Measurements from ENCODE around the gene JTB.
"Not testable (repeated sequence)": the region's sequence is repeated elsewhere in the genome, so short reads cannot be mapped to it uniquely, and the experiment has no call there.

JTB gene

DNA sequence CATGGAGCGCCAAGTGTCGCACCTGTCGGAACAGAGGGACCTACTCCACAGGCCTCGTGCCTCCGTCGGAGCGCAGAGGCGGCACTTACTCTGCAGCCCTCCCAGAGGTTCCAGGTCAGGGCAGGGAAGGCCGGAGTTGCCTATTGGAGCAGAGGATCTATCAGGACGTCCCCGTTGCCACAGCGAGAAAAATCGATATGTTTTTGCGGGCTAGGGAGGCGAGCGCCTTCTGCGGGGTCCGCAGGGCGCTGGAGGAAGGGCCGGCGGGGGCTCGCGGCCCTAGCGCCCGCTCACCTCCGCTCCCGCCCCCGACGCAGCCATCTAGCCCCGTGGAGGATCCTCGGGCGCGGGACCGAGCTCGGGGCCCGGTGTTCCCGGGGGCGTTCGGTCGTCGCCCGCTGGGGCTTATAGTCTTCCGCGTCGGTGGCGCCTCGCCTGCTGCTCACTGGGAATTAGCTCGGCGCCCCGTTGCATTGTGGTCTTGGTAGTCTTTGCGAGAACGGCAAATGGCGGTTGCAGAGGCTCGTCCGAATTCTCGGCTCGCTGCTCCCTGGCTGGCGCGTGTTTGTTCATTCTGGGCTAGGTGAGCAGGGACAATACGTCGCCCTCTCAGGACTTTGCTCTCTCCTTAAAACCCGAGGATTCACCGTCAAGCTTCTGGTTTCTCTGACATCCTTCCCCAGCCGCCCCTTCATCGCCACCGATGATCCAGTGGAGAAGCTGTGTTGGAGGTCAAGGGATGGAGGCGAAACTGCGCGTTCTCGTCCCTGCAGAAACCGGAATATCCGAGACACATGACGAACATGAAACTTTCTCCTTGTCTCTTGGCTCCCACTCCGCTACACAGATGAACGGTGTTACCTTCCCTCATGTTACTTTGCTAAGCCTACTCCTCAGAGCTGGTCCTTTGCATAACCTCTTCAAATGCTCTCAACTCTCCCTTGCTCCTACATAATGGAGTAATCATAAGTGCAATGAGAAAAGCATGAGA lies at the start of gene JTB:
TSS of gene JTB (minus strand) at position 425 of the 991 bp plus-strand sequence. CDS start at position 3, 422 bp downstream.
- DNase-seq: peak; percentile 86 to 90

DNA sequence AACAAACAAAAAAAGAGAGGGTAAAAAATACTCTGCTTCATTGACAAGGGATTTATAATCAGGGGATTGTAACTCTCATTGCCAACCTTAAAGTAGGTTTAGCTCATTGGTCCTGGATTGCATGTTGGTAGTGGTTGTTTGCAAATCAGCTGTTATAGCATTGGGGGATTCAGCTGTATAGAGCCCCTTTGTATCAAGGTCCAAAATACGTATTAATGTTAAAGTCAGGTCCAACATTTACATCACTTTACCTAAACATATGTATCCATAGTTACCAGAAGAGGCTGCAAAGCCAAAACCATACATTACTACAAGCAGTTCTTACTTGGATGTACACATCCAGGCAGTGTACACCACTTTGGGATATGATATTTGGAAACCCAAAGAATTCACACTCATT lies 42.5 kb upstream of the JTB start:
- DNase-seq: no peak

- no peak for DNase-seq
Observed at GRCh38 chr1:154019269-154019668, 41.8 kb upstream of the JTB start.

DNA sequence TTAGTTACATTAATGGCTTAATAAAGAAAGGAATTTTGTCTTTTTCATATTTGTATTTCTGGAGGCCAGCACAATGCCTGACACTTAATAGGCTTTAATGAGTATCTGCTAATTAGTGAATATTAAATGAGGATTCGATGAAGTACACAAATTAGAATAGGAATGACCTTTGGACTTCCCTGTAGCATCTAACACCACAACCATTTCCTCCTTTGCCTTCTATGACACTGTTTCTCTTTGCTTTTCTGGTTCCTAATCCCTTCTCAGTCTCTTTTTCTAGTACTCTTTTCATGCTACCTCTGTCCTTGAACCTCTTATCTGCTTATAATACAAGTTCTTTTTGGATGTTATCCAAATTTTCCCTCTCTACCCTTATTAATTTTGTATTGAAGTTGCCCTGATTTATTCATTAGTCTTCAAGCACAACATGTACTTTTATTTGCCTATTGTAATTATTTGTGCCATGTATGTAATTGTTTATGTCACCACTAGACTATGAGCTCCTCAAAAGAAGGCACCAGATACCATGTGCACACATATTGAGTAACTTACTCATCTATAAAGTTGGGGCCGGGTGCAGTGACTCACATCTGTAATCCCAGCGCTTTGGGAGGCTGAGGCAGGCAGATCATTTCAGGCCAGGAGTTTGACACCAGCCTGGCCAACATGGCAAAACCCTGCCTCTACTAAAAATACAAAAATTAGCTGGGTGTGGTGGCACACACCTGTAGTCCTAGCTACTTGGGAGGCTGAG lies 36.9 kb upstream of the JTB start:
- DNase-seq: no peak

- not testable (repeated sequence) for DNase-seq
Observed at GRCh38 chr1:154012543-154012942, 35.1 kb upstream of the JTB start.

GRCh38 chr1:154012129-154012528 lies 34.7 kb upstream of the JTB start:
- DNase-seq: no peak

DNA sequence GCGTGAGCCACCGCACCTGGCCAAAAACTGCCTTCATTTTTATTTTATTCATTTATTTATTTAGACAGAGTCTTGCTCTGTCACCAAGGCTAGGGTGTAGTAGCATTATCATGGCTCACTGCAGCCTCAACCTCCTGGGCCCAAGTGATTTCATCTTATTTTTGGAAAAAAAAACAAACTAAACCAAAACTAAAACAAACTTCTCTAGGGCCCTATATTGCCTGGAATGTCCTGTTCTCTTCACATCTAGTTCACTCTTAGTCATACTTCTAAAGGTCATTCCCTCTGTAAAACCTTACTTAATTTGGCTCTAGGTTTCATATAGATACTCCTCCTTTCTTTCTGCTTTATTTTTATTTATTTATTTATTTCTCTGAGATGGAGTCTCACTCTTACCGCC lies 28.7 kb upstream of the JTB start:
- DNase-seq: no peak

- DNase-seq: no peak
Observed at GRCh38 chr1:154000420-154000819, 22.9 kb upstream of the JTB start.

- DNase-seq: not testable (repeated sequence)
Observed at GRCh38 chr1:153996882-153997281, 19.4 kb upstream of the JTB start.

GRCh38 chr1:153995640-153996039 lies 18.2 kb upstream of the JTB start:
- DNase-seq: no peak

DNA sequence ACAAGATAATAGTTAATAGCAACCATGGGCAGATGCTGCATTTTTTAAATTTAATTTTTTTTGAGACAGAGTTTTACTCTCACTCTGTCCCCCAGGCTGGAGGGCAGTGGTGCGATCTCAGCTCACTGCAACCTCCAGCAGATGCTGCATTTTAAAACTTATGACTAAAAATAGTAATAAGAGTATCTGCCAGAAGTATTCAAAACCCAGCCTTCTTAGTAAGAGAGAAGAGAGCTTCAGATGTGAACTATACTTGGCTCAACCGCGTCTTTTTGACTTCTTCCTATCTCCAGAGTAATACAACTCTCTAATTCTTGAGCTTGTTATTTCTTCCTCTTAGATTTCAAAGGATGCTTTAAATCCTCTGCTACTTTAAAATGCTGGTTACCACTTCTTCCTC lies 17.7 kb upstream of the JTB start:
- DNase-seq: no peak

- DNase-seq: no peak
Observed at GRCh38 chr1:153991806-153992205, 14.3 kb upstream of the JTB start.

- DNase-seq: no peak
Observed at GRCh38 chr1:153991151-153991630, 13.7 kb upstream of the JTB start.

GRCh38 chr1:153990468-153991150 lies 13.1 kb upstream of the JTB start, which contains the start of gene RPS27:
Gene RPS27, plus strand, starts transcription at chr1:153990762. Its CDS starts 35 bp downstream, at chr1:153990797.
- peak; percentile 79 to 86 for DNase-seq

DNA sequence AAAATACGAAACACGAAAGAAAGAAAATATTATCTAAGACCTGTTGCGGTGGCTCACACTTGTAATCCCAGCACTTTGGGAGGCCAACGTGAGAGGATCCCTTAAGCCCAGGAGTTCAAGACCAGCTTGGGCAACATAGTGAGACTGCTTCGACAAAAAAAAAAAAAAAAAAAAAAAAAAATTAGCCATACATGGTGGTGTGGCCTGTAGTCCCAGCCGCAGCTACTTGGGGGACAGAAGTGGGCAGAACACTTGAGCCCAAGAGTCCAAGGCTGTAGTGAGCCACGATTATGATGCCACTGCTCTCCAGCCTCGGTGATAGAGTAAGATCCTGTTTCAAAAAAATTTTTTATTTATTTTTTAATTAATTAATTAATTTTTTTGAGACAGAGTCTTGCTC lies 10.1 kb upstream of the JTB start:
- no peak for DNase-seq

DNA sequence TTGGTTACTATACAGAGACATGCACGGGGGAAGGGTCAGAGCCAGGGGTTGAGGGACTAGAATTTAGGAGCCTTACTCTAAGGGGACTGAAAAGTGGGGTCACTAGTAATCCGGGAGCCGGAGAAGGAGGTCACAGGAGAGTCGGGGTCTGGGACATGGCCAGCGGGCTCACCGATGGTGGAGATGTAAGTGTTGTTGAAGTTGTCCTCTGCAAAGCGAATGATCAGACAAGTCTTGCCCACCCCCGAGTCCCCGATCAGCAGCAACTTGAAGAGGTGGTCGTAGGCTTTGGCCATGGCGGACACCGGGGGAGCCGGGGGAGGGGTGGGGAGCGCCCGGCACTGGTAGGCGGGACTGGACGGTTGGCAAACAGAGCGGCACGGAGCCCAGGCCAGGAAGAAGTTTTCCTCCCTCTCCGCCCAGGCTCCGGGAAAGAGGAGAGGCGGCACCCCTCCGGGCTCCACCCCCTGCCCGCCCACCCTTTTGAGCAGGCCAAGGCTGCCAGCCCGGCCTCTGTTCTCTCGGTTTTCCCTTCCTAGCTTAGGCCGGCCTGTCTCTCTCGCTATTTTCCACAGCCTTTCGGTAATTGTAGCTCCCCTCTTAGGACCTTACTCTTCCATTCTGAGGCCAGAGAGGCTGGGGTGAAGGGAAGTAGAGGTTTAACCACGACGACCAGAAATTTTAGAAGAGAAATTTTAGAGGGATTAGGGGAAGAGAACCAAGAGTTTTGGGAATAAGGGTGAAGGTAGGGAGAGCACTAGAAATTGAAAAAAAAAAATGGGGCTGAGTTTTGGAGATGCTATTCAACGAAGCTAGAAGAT lies 8.7 kb upstream of the JTB start, which contains the start of gene RAB13:
TSS of gene RAB13 (minus strand) at position 399 of the 821 bp plus-strand sequence. CDS start at position 296, 103 bp downstream.
- no peak for DNase-seq

DNA sequence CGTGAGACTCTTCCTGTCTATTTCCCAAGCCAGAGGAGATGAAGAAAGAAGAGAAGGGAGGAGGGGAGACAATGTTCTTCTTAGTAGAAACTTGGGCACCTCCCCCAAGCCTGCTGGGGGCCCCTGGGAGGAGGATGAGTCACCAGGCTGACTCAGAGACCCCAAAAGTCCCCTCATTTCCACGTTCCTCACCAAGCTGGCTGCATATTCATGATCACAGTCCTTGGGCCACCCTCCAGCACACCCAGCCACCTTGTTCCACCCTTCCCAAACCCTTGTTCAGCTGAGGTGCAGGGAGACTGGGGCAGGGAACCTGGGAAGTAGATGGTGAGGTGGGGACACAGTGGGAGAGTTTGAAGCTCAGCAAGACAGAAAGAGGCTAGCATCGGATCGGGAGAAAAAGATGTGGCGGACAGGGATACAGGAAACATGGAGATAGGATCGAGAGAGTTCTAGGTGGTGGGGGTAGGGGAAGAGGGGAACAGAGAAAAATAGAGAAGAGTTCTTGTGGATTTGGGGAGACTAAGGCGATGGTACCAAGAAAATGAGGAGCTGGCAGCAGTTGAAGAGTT lies 8.0 kb upstream of the JTB start:
- DNase-seq: peak; percentile 49 to 60

DNA sequence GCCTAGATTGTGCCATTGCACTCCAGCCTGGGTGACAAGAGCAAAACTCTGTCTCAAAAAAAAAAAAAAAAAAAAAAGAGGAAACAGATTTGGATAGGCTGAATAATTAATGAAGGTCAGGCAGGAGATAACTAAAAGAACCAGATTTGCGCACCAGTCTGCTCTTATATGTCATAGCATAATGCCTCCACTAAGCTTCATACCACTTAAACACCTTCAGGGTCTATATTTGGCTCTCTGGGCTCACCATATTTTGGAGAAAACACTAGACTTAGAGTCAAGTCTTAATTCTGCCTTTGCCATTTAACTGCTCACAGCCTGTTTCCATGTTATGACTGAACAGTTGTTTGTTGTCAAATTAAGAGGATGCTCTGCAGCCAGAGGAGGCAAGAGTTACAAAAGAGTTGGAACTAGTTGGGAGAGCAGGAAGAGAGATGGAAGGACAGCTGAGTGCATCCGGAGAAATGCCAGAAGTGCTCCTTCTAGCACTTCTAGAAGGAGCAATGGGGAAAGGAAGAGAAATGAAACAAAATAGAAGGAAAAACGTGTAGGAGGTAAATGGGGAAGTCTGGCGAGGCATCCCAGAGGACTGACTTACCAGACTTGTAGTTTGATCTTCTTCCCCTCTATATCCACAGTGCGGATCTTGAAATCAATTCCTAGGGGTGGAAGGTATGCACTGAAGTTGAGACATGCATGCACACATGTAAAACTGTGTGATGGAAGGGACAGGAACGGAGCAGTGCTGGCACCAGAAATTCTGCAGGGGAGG lies 6.8 kb upstream of the JTB start:
- no peak for DNase-seq

DNA sequence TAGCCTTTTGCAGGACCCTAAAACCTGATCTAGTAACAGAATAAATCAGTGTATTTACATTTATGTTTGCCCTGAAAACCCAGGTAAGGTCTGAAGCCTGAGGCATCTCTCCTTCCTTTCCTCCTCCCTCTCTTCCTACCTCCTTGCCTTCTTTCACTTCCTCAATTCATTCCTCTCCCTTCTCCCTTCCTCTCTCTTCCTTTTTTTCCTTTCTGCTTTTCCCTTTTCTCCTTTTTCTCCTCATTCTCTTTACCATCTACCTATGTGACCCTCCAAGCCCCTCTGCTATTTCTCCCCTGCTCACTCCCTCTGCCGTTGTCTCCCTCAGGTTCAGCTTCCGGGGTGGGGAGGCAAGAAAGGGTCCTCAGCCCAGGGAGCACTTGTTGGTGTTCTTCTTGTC lies 4.3 kb upstream of the JTB start:
- DNase-seq: not testable (repeated sequence)

GRCh38 chr1:153979091-153979490 lies 1.6 kb upstream of the JTB start:
- not testable (repeated sequence) for DNase-seq
